HEK293T (cell line): ENCODE results near the gene TMBIM6.
"Not testable (repeated sequence)": the region's sequence is repeated elsewhere in the genome, so short reads cannot be mapped to it uniquely, and the experiment has no call there.

ENCODE experiments used
- BHLHE40 ChIP-seq: fragments of 450-650 bp; IDR thresholded peaks from 2 replicates; pipeline ENCODE4 v1.6.1; 2016; ENCODE audit warnings: mild to moderate bottlenecking, moderate library complexity, borderline replicate concordance
- FOXK2 ChIP-seq: fragments of 450-650 bp; IDR thresholded peaks from 2 replicates; pipeline ENCODE4 v1.6.1; 2016; ENCODE audit warnings: mild to moderate bottlenecking
- FOXM1 ChIP-seq: fragments of 450-650 bp; IDR thresholded peaks from 2 replicates; pipeline ENCODE4 v1.6.1; 2017; ENCODE audit warnings: mild to moderate bottlenecking, borderline replicate concordance
- HDGF ChIP-seq: fragments of 450-650 bp; IDR thresholded peaks from 2 replicates; pipeline ENCODE4 v1.6.1; 2017; ENCODE audit warnings: antibody characterized with exemption, borderline replicate concordance
- L3MBTL2 ChIP-seq: fragments of 450-650 bp; conservative IDR thresholded peaks from 2 replicates; pipeline ENCODE4 v1.6.1; 2016; ENCODE audit warnings: mild to moderate bottlenecking
- LEF1 ChIP-seq: fragments of 450-650 bp; IDR thresholded peaks from 2 replicates; pipeline ENCODE4 v1.6.1; 2017; ENCODE audit warnings: mild to moderate bottlenecking, borderline replicate concordance
- NFRKB ChIP-seq: fragments of 450-650 bp; IDR thresholded peaks from 2 replicates; pipeline ENCODE4 v1.6.1; 2016; ENCODE audit warnings: mild to moderate bottlenecking, moderate library complexity
- SP1 ChIP-seq: fragments of 450-650 bp; IDR thresholded peaks from 2 replicates; pipeline ENCODE4 v1.6.1; 2017
- SUZ12 ChIP-seq: fragments of 450-650 bp; IDR thresholded peaks from 2 replicates; pipeline ENCODE4 v1.6.1; 2016; ENCODE audit warnings: mild to moderate bottlenecking
- TARDBP ChIP-seq: fragments of 450-650 bp; IDR thresholded peaks from 2 replicates; pipeline ENCODE4 v1.6.1; 2016

DNA sequence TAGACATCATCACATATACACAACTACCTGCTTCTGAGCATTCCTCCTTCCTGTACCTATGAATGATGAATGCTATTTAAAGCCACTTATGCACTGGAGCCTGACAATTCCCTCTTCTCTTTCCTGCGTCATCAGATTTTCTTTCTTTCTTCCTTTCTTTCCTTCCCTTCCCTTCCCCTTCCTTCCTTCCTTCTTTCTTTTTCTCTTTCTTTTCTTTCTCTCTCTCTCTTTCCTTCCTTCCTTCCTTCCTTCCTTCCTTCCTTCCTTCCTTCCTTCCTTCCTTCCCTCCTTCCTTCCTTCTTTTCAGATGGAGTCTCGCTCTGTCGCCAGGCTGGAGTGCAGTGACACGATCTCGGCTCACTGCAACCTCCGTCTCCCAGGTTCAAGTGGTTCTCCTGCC, 39.6 kb downstream of the TMBIM6 start:
- not testable (repeated sequence) for TF ChIP-seq L3MBTL2, FOXM1, FOXK2, BHLHE40, HDGF, SP1, NFRKB, LEF1, SUZ12, TARDBP
